ENCODE data around the gene PLEKHG4. TPM values are rescaled to one million over a fixed set of nuclear protein-coding genes. Genes with fewer than 3 reads are reported as not detected.

Gene PLEKHG4
- total RNA-seq, 1 donor = 24.3 TPM

DNA sequence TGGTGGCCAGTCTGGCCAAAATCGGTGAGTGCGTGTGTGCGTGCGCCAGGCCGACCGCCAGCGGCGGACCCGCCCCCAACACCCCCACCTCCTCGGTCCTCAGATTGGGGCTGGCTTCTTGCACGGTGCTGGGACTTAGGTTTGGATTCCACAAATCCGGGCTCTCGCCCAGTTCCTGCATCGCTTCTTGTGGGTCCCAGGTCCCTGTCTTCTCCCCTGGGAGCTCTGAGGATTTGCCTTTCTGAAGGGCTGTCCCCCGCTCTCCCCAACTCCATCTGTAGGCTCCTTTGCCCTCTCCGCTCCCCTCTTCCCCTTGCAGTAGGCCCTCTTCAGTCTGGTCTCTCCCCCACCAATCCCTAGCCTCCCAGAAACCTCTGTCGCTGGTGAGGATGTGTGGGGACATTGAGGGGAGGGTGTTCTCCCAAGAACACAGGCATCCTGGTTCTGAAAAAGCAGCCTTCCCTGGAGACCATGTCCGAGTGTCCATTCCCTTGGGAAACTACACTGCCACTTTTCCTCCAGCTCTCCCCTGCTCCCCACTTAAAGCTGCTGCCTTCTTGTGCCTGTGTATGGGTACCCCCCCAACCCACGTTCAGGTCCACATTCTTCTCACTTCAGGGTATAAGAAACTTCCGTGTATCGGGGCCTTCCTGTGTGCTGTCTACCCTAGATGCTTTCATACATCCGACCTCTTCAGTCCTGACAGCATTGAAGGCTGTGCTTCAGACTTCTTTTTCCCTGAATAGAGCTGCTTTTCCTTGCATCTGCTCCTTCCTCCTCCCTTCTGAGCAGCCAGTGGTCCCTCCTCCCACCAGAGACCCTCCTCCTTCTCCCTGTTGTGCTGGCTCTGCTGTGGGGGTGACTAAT lies 29.9 kb upstream of the PLEKHG4 start:
- TF ChIP-seq, protein P1, sequence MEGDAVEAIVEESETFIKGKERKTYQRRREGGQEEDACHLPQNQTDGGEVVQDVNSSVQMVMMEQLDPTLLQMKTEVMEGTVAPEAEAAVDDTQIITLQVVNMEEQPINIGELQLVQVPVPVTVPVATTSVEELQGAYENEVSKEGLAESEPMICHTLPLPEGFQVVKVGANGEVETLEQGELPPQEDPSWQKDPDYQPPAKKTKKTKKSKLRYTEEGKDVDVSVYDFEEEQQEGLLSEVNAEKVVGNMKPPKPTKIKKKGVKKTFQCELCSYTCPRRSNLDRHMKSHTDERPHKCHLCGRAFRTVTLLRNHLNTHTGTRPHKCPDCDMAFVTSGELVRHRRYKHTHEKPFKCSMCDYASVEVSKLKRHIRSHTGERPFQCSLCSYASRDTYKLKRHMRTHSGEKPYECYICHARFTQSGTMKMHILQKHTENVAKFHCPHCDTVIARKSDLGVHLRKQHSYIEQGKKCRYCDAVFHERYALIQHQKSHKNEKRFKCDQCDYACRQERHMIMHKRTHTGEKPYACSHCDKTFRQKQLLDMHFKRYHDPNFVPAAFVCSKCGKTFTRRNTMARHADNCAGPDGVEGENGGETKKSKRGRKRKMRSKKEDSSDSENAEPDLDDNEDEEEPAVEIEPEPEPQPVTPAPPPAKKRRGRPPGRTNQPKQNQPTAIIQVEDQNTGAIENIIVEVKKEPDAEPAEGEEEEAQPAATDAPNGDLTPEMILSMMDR (IDR thresholded peaks at IDR 0.05; ENCODE audit: insufficient read depth, low read length) = no peak
- no peak for DNase-seq (ENCODE audit: low read depth)
- H3K4me3 ChIP-seq (ENCODE audit: low read depth, low read length) = peak overlapping the region; percentile 65

DNA sequence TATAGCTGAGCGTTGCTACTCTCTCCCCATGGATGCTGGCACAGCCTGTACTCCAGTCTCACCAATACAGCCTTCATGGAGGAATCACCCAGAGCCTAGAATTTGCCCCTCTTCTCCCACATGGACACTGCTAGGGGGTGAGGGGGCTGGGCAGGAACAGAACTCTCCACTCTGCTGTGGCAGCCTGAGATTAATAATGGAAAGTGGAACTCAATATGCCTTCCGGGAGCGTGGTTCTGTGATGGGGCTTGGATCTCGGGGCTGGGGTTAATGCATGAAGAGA lies 29.3 kb upstream of the PLEKHG4 start:
- TF ChIP-seq, protein P1 (IDR thresholded peaks at IDR 0.05; ENCODE audit: insufficient read depth, low read length) = no peak
- no peak overlapping the region for H3K4me3 ChIP-seq (ENCODE audit: low read depth, low read length)
- DNase-seq (ENCODE audit: low read depth) = no peak

DNA sequence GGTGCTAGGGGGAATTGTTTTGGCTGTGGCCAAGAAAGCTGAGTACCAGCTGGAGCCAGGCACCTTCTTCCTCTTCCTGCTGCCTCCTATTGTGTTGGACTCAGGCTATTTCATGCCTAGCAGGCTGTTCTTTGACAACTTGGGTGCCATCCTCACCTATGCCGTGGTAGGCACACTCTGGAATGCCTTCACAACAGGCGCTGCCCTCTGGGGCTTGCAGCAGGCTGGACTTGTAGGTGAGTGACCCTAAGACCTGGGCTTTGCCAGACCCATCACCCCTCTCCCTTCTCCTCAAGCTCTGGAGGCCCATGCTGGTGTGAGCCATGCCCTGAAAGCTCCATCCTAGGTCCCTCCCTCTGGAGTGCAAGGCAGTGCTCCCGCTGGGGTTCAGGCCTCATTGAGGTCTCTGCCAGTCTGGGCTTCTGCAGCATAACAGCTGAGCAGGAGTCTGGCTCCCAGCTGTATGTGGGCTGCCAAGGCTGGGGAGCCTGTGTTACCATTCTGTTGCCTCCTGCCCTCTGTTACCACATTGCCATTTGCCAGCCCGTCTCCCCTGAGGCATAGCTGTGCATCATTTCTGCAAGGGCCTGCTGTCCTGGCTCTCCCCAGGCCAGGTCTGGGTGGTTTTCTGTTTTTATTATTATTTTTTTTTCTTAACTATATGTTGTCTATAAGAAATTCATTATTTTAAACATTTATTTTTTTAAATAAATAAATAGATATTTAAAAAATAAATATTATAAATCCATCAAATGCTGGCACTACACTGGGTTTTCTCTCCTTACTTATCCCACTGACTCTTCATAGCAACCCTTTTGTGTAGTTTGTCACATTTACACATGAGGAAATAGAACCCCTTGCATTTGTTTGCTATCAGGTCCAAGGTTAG lies 26.5 kb upstream of the PLEKHG4 start:
- DNase-seq (ENCODE audit: low read depth) = no peak
- TF ChIP-seq, protein P1 (IDR thresholded peaks at IDR 0.05; ENCODE audit: insufficient read depth, low read length) = no peak
- H3K4me3 ChIP-seq (ENCODE audit: low read depth, low read length) = no peak overlapping the region

GRCh38 chr16:67254801-67255552 lies 24.4 kb upstream of the PLEKHG4 start:
- TF ChIP-seq, protein P1 (IDR thresholded peaks at IDR 0.05; ENCODE audit: insufficient read depth, low read length) = no peak
- no peak overlapping the region for H3K4me3 ChIP-seq (ENCODE audit: low read depth, low read length)
- DNase-seq (ENCODE audit: low read depth) = no peak

GRCh38 chr16:67255553-67256221 lies 23.6 kb upstream of the PLEKHG4 start:
- no peak for DNase-seq (ENCODE audit: low read depth)
- TF ChIP-seq, protein P1 (IDR thresholded peaks at IDR 0.05; ENCODE audit: insufficient read depth, low read length) = no peak
- no peak overlapping the region for H3K4me3 ChIP-seq (ENCODE audit: low read depth, low read length)

DNA sequence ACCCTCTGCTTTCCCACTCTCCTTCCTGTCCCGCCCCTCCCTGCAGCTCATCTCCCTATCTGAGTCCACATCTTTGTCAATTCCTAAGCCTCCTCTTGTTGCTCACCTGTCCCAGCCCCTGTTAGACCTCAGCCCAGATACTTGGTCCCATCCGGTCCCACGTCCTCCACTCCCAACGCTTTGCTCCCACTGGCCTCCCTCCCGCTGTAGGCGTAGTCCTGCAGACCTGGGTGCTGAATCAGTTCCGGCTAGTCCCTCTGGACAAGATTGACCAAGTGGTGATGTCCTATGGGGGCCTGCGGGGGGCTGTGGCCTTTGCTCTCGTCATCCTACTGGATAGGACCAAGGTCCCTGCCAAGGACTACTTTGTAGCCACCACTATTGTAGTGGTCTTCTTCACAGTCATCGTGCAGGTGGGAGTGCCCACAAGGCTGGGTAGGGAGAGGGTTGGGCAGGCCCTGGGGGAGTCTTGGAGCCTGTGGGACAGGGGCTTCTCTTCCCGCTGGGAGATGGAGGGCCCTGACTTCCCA lies 22.6 kb upstream of the PLEKHG4 start:
- no peak overlapping the region for H3K4me3 ChIP-seq (ENCODE audit: low read depth, low read length)
- DNase-seq (ENCODE audit: low read depth) = no peak
- TF ChIP-seq, protein P1 (IDR thresholded peaks at IDR 0.05; ENCODE audit: insufficient read depth, low read length) = no peak
